C4-2B (cell line): ENCODE results near the gene CNGA2.

Source experiments
- H3K27ac ChIP-seq: fragments of 450-650 bp; 2 replicates; pipeline ENCODE4 v1.5.1; 2017
- ZFX ChIP-seq: fragments of 450-650 bp; IDR thresholded peaks from 2 replicates; pipeline ENCODE4 v1.6.1; 2017
- TF ChIP-seq, protein P1 (sequence below): fragments of 450-650 bp; conservative IDR thresholded peaks from 2 replicates; pipeline ENCODE4 v1.5.1; 2017; ENCODE audit warnings: mild to moderate bottlenecking

CNGA2 gene

GRCh38 chrX:151725338-151725614 is 9.3 kb upstream of the CNGA2 start:
- H3K27ac ChIP-seq, result no peak overlapping the region
- TF ChIP-seq ZFX, result no peak
- TF ChIP-seq, protein P1, sequence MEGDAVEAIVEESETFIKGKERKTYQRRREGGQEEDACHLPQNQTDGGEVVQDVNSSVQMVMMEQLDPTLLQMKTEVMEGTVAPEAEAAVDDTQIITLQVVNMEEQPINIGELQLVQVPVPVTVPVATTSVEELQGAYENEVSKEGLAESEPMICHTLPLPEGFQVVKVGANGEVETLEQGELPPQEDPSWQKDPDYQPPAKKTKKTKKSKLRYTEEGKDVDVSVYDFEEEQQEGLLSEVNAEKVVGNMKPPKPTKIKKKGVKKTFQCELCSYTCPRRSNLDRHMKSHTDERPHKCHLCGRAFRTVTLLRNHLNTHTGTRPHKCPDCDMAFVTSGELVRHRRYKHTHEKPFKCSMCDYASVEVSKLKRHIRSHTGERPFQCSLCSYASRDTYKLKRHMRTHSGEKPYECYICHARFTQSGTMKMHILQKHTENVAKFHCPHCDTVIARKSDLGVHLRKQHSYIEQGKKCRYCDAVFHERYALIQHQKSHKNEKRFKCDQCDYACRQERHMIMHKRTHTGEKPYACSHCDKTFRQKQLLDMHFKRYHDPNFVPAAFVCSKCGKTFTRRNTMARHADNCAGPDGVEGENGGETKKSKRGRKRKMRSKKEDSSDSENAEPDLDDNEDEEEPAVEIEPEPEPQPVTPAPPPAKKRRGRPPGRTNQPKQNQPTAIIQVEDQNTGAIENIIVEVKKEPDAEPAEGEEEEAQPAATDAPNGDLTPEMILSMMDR, result no peak

GRCh38 chrX:151726751-151727150 is 7.8 kb upstream of the CNGA2 start:
- TF ChIP-seq, protein P1, result no peak
- TF ChIP-seq ZFX, result no peak
- no peak overlapping the region for H3K27ac ChIP-seq

DNA sequence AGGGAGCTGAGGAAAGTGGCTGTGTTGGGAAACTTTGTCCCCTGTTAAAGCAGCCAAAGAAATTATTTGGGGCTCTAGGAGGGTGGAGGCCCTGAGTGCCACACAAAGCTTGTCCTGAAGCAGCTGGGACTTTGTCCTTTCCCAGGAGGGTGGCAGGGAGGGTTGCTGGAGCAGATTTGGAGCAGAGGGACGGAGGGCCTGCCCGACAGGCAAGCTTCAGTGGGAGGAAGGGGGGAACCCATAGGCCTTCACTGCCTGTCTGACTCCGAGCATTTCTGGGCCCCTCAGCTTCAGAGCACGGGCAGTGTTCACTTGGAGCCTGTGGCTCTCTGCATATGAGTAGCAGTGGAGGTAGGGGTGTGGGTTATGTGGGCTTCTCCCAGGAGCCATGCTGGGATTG is 7.2 kb upstream of the CNGA2 start:
- TF ChIP-seq, protein P1, result no peak
- TF ChIP-seq ZFX, result no peak
- no peak overlapping the region for H3K27ac ChIP-seq

DNA sequence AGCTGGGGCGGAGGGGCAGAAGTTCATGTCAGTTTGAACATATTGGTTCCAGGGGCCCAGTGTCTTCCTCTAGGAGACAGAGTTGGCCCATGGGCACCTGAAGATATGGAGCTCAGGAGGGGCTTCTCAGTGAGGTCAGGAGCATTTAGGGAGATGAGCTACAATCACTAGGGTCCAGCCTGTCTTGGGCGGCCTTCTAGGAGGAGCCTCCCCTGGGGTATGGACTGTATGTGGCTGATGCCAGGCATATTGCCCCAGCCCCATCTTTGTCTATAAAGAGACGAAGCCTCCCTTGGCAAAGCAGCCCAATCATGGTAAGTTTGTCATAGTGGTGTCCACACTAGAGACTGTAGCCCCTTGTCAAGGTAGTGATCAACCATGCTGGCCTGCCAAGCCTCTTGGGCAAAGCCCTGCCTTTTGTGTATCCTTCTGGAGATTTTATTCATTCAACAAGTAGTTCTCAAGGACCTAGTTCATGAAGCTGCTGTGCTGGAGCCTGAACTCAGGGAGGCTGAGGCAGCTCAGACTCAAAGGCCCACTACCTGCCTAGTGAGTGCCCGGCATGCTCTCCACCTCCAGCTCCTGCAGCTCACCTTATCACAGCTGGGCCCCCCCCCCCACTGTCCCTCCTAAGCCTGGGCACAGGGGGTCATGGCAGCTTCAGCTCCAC is 5.4 kb upstream of the CNGA2 start:
- TF ChIP-seq ZFX, result no peak
- TF ChIP-seq, protein P1, result no peak
- H3K27ac ChIP-seq, result no peak overlapping the region

DNA sequence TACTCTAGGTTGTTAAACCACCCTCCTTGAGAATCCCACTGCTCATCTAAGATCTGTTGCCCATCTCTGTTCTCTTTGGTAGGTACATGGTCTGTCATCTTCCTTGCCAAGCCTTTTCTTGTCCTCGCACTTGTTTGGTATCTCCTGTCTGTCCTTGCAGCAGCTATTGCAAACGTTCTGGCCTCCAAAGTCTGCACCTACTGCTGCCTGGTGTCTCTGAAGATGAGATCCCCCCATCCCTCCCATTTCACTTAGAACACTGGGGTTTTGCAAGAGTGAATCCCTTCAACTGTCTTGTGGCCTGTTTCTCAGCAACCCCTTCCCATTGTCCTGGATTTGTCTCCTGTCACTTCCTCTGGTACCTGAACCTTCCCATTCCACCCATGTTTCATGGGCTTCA is 673 bp downstream of the CNGA2 start:
- no peak for TF ChIP-seq ZFX
- TF ChIP-seq, protein P1, result no peak
- H3K27ac ChIP-seq, result no peak overlapping the region

GRCh38 chrX:151736685-151737084 is 2.1 kb downstream of the CNGA2 start:
- no peak overlapping the region for H3K27ac ChIP-seq
- TF ChIP-seq ZFX, result no peak
- TF ChIP-seq, protein P1, result no peak

DNA sequence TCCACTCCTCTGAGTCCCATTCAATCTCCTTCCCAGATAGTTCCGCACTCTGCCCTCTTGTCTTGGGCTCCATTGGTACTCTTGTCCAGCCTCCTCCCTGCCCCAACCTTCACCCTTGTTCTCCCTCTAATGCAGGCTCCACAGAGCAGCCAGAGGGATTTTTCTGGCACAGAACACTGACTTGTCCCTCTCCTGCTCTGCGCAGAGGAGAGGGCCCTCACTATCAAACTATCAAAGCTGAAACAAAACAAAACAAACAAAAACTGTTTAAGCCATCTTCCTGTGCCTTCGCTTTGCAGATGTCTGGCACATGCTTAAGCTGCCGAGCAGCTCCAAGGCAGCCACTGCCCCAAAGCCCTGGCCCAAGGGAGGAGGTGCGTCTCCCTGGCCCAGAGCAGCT is 2.9 kb downstream of the CNGA2 start:
- H3K27ac ChIP-seq, result no peak overlapping the region
- TF ChIP-seq ZFX, result no peak
- TF ChIP-seq, protein P1, result no peak
